Neutrophil (primary cell): Measurements from ENCODE around the gene CMTM4.

ENCODE experiments used
- H3K27ac ChIP-seq: fragments of 200-600 bp; sonication (generic); 2 replicates; pipeline ENCODE4 v1.5.1; 2016; ENCODE audit warnings: mild to moderate bottlenecking, moderate library complexity
- H3K27me3 ChIP-seq: fragments of 200-600 bp; sonication (generic); 2 replicates; pipeline ENCODE4 v1.6.0; 2016; ENCODE audit warnings: mild to moderate bottlenecking
- H3K36me3 ChIP-seq: fragments of 200-600 bp; sonication (generic); 2 replicates; pipeline ENCODE4 v1.5.1; 2017
- H3K4me1 ChIP-seq, 2 experiments: fragments of 200-600 bp in 1 of 2; sonication (generic) in 1 of 2; 1 replicate in 1 of 2; 2 replicates in 1 of 2; pipeline versions ENCODE4 v1.5.1 to v1.6.1; 2013 to 2016; ENCODE audit warnings: low read depth in 1 of 2, low read length in 1 of 2, mild to moderate bottlenecking in 1 of 2, moderate library complexity in 1 of 2; ENCODE audit not compliant: control insufficient read depth in 1 of 2, insufficient read depth in 1 of 2
- H3K4me3 ChIP-seq, 2 experiments: fragments of 200-600 bp in 1 of 2; sonication (generic) in 1 of 2; 1 replicate in 1 of 2; 2 replicates in 1 of 2; pipeline ENCODE4 v1.5.1; 2013 to 2016; ENCODE audit warnings: low read depth in 1 of 2, low read length in 1 of 2, mild to moderate bottlenecking in 1 of 2, moderate library complexity in 1 of 2
- H3K9me3 ChIP-seq: fragments of 200-600 bp; sonication (generic); 2 replicates; pipeline ENCODE4 v1.5.1; 2016
- TF ChIP-seq, protein P1 (sequence below): fragments of 200-600 bp; sonication (generic); IDR thresholded peaks from 2 replicates; pipeline ENCODE4 v1.5.1; 2016; ENCODE audit warnings: antibody characterized with exemption

CMTM4 gene

DNA sequence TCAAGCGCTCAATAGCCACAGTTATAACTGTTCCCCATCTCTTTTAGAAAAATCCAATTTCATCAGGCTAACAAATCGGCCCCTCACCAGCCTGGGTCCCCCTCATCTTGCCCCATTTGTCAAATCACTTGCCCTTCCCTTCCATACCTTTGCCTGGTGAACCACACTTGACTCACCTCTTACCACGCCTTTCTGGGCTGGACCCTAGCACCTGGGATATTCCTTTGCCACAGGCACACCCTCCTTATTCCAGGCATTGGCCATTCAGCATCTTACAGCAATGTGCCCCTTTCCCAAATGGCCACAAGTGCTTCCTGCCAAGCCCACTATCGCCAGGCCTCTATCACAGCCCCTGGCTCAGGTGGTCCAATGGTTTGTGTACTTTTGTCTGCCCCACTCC lies 14.9 kb downstream of the CMTM4 start:
- H3K4me1 ChIP-seq = peaks cover 0 to 3% of the 10 kb centered on the region in 2 experiments
- H3K27ac ChIP-seq = no peak overlapping the region
- no peaks in the 10 kb centered on the region for H3K9me3 ChIP-seq
- TF ChIP-seq, protein P1, sequence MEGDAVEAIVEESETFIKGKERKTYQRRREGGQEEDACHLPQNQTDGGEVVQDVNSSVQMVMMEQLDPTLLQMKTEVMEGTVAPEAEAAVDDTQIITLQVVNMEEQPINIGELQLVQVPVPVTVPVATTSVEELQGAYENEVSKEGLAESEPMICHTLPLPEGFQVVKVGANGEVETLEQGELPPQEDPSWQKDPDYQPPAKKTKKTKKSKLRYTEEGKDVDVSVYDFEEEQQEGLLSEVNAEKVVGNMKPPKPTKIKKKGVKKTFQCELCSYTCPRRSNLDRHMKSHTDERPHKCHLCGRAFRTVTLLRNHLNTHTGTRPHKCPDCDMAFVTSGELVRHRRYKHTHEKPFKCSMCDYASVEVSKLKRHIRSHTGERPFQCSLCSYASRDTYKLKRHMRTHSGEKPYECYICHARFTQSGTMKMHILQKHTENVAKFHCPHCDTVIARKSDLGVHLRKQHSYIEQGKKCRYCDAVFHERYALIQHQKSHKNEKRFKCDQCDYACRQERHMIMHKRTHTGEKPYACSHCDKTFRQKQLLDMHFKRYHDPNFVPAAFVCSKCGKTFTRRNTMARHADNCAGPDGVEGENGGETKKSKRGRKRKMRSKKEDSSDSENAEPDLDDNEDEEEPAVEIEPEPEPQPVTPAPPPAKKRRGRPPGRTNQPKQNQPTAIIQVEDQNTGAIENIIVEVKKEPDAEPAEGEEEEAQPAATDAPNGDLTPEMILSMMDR = no peak
- H3K36me3 ChIP-seq = peaks cover 4% of the 10 kb centered on the region
- no peak overlapping the region for H3K4me3 ChIP-seq
- H3K27me3 ChIP-seq = no peaks in the 10 kb centered on the region

DNA sequence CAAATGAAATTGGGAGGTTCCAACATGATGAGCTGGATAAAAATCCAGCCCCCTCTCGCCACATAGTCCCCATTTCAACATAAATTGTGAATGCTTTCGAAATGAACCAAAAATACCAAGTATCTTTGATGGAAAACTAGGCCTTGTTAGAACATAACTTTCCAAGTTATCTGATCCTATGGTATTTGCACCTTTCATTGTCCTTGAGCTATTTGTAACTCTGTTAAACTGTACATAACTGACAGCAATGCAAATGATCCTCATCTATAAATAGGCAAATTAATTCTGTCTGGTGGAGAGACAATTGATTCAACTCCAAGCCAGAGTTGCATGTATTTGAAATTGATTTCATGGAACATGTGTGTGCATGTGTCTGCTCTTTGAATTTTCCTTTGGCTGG lies 18.2 kb downstream of the CMTM4 start:
- Histone ChIP-seq H3K27me3 (no peaks in the 10 kb centered on the region), H3K36me3 (peaks cover 4% of the 10 kb centered on the region), H3K4me3 (no peak overlapping the region), H3K4me1 (no peaks in the 10 kb centered on the region), H3K27ac (no peak overlapping the region), H3K9me3 (no peaks in the 10 kb centered on the region)
- TF ChIP-seq, protein P1 = no peak

DNA sequence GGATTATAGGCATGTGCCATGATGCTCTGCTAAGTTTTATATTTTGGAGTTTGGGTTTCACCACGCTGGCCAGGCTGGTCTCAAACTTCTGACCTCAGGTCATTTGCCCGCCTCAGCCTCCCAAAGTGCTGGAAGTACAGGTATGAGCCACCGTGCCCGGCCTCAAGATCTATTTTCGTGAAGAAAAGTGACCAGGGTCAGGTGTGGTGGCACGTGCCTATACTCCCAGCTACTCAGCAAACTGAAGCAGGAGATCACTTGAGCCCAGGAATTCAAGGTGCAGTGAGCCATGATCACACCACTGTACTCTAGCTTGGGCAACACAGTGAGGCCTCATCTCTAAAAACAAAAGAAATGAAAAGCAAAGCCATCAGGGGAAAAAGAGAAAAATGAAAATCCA lies 18.7 kb downstream of the CMTM4 start:
- Histone ChIP-seq H3K36me3 (peaks cover 4% of the 10 kb centered on the region), H3K27ac (no peak overlapping the region), H3K27me3 (no peaks in the 10 kb centered on the region), H3K9me3 (no peaks in the 10 kb centered on the region), H3K4me1 (no peaks in the 10 kb centered on the region), H3K4me3 (no peak overlapping the region)
- TF ChIP-seq, protein P1 = no peak

DNA sequence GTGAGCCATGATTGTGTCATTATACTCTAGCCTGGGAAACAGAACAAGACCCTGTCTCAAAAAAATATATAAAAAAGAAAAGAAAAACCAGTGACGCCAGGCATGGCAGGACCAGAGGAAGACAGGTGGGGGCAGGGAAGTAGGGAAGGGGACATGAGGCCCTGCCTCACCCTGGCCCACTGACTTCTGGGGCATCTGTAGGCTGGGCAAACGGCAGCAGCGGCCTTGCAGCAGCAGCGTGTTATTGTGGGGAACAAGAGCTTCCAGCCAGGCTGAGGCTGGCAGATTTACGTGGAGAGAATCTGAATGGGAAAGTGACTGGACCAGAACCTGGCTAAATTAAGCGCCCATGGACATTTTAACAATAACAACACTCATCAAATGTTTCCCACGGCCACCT lies 19.4 kb downstream of the CMTM4 start:
- H3K4me1 ChIP-seq = no peaks in the 10 kb centered on the region
- no peaks in the 10 kb centered on the region for H3K9me3 ChIP-seq
- TF ChIP-seq, protein P1 = no peak
- no peak overlapping the region for H3K27ac ChIP-seq
- H3K4me3 ChIP-seq = no peak overlapping the region
- H3K36me3 ChIP-seq = peaks cover 4% of the 10 kb centered on the region
- H3K27me3 ChIP-seq = no peaks in the 10 kb centered on the region

DNA sequence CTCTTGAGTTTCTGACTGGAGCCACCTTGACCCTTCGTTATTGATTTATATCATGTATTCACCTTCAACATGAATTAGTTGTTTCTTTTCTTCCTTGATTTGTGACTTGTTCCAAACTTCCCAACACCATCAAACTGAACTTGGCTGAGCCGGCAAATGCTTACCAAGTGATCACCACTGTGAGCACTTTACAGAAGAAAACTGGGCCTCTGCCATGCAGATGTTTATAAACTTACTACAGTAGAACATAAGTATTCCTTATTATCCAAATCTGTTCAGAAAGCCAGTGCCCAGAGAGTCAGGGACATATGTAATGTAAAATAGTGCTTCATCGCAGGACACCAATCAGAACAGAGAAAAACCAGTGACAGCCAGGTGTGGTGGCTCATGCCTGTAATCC lies 19.9 kb downstream of the CMTM4 start:
- Histone ChIP-seq H3K9me3 (no peaks in the 10 kb centered on the region), H3K4me1 (no peaks in the 10 kb centered on the region), H3K27ac (no peak overlapping the region), H3K4me3 (no peak overlapping the region), H3K27me3 (no peaks in the 10 kb centered on the region), H3K36me3 (peaks cover 4% of the 10 kb centered on the region)
- TF ChIP-seq, protein P1 = no peak

DNA sequence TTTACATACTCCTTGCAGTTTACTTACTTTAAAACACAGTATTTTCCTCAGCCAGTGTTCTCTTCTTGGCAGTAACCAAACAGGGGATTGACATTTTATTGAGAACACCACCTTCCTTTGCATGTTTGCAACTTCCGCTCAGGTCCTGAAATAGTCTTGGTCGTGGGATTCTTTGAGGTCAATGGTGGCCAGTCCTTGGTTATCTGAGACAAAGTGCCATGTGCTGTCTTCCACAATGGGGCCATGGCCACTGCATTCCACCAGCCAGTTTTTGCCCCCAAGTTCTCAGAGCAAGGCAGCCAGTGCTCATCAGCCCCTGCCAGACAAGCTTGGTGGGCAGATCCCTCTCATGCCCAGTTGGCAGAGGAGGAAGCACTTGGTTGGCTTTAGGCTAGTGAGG lies 22.9 kb downstream of the CMTM4 start:
- TF ChIP-seq, protein P1 = no peak
- Histone ChIP-seq H3K4me3 (no peak overlapping the region), H3K27ac (no peak overlapping the region), H3K36me3 (peaks cover 4% of the 10 kb centered on the region), H3K9me3 (no peaks in the 10 kb centered on the region), H3K27me3 (no peaks in the 10 kb centered on the region), H3K4me1 (no peaks in the 10 kb centered on the region)
